ENCODE measurements around the gene THRSP. TPM values are rescaled to one million over a fixed set of nuclear protein-coding genes. Genes with fewer than 3 reads are reported as not detected.

THRSP gene
- total and polyA plus RNA-seq, 2 of the 8 experiments (the other 6 are each of a cell fraction or from before 2014, with no cell fraction given) = 0.11 TPM; not detected in 1

- peaks cover 3 to 11% of the 10 kb centered on the region in 2 experiments for H4K20me1 ChIP-seq (replicated peaks in 1 of 2; ENCODE audit: control insufficient read depth in 1 of 2, insufficient read depth in 2 of 2, low read length in 2 of 2)
- TF ChIP-seq YY1 (IDR thresholded peaks at IDR 0.05; ENCODE audit: low read depth, low read length) (peak; percentile 74; the same call in 1 of the 2 replicates), KDM1A (IDR thresholded peaks at IDR 0.05; ENCODE audit: borderline replicate concordance, low read length) (no peak), SIRT6 (IDR thresholded peaks at IDR 0.05; ENCODE audit: low read length) (no peak), RXRA (IDR thresholded peaks at IDR 0.05; ENCODE audit: insufficient read depth, low read depth, low read length) (no peak), RFX5 (IDR thresholded peaks at IDR 0.05; ENCODE audit: borderline replicate concordance, low read depth, low read length) (no peak), MAX (IDR thresholded peaks at IDR 0.05) (peak; percentile 83; the same call in 1 of the 2 replicates), POLR2AphosphoS5 (IDR thresholded peaks at IDR 0.05; ENCODE audit: low read depth, low read length) (peak; percentile 97), RAD21 (IDR thresholded peaks at IDR 0.05 in 1 of 2, conservative IDR thresholded peaks at IDR 0.05 in 1 of 2; ENCODE audit: low read depth in 2 of 2, low read length in 2 of 2) (no peak), MAFK (IDR thresholded peaks at IDR 0.05; ENCODE audit: low read depth, low read length) (no peak; the same call in 1 of the 2 replicates), SP2 (IDR thresholded peaks at IDR 0.05; ENCODE audit: low read length) (no peak), CHD2 (IDR thresholded peaks at IDR 0.05; ENCODE audit: low read length) (peak; percentile 36; the same call in 1 of the 2 replicates)
These were observed 15.8 kb downstream of the THRSP start, which contains the start of gene NDUFC2 for GRCh38 chr11:78079232-78080083. TSS of gene NDUFC2 (minus strand) at chr11:78079862. CDS start at chr11:78079744, 118 bp downstream.

More at GRCh38 chr11:78079232-78080083, 15.8 kb downstream of the THRSP start, which contains the start of gene NDUFC2:
- Histone ChIP-seq H2AFZ (ENCODE audit: low read length) (peak within 1 kb of the TSS; percentile 75), H3K27ac (ENCODE audit: low read depth, low read length) (peak within 1 kb of the TSS; percentile 82), H3K79me1 (ENCODE audit: low read depth, low read length) (peaks cover 23% of the 10 kb centered on the region), H2BK120ac (replicated peaks; ENCODE audit: low read depth, low read length) (peak within 1 kb of the TSS; percentile 61), H3K56ac (replicated peaks; ENCODE audit: insufficient read length, low read depth, low read length) (peak within 1 kb of the TSS; percentile 87), H4K8ac (ENCODE audit: extremely low read depth, insufficient read depth, low read length) (peak within 1 kb of the TSS; percentile 92), H3K79me2 (ENCODE audit: control insufficient read depth in 1 of 2, insufficient read depth in 2 of 2, low read length in 2 of 2) (peaks cover 20 to 47% of the 10 kb centered on the region in 2 experiments), H3K4me3 (ENCODE audit: extremely low read depth in 1 of 4, insufficient read depth in 2 of 4, low read depth in 3 of 4, low read length in 4 of 4) (peak within 1 kb of the TSS; percentile 84 to 96 (median 92)), H3K4ac (replicated peaks; ENCODE audit: insufficient read length, low read depth, low read length) (peak within 1 kb of the TSS; percentile 8), H2BK12ac (ENCODE audit: low read depth, low read length) (no peak within 1 kb of the TSS), H2AK5ac (ENCODE audit: low read depth, low read length) (no peak within 1 kb of the TSS; the same call in 1 of the 2 replicates), H3K23ac (ENCODE audit: insufficient read length) (no peak within 1 kb of the TSS), H2BK15ac (ENCODE audit: low read length) (0 out of 2 replicates have a peak within 1 kb of the TSS, but pooled peaks have one; percentile 16), H4K5ac (ENCODE audit: insufficient read length, low read depth, low read length) (peak within 1 kb of the TSS; percentile 54), H2BK5ac (ENCODE audit: low read depth, low read length) (peak within 1 kb of the TSS; percentile 11), H3K36me3 (ENCODE audit: control insufficient read depth in 2 of 4, insufficient read depth in 4 of 4, low read length in 3 of 4) (peaks cover 0 to 2% (median 0%) of the 10 kb centered on the region in 4 experiments; a peak in 3 of 8 replicates), H3K9me3 (ENCODE audit: insufficient read depth in 2 of 2, low read depth in 1 of 2, low read length in 1 of 2) (no peaks in the 10 kb centered on the region), H3K18ac (ENCODE audit: extremely low read depth, low read length) (peak within 1 kb of the TSS; percentile 97), H3K4me1 (replicated peaks in 1 of 4; ENCODE audit: control insufficient read depth in 3 of 4, insufficient read depth in 4 of 4, low read length in 3 of 4) (peaks cover 0 to 9% (median 3%) of the 10 kb centered on the region in 4 experiments; a peak in 2 of 7 replicates), H3K9ac (replicated peaks in 1 of 4; ENCODE audit: extremely low read depth in 1 of 4, low read depth in 3 of 4, low read length in 3 of 4) (peak within 1 kb of the TSS; percentile 70 to 91 (median 86)), H3K23me2 (ENCODE audit: low read depth, low read length) (peaks cover 5% of the 10 kb centered on the region; the same call in 1 of the 2 replicates), H2BK20ac (ENCODE audit: low read length) (no peak within 1 kb of the TSS), H3K14ac (ENCODE audit: insufficient read length) (no peak within 1 kb of the TSS), H3K27me3 (replicated peaks in 1 of 4; ENCODE audit: control insufficient read depth in 3 of 4, extremely low read depth in 1 of 4, insufficient read depth in 3 of 4, low read length in 3 of 4) (no peaks in the 10 kb centered on the region), H3K4me2 (ENCODE audit: insufficient read depth in 1 of 2, low read depth in 2 of 2, low read length in 2 of 2) (peak within 1 kb of the TSS; percentile 70 to 99), H4K91ac (replicated peaks; ENCODE audit: insufficient read length, low read length) (peak within 1 kb of the TSS; percentile 47)
- DNase-seq (ENCODE audit: low read depth in 1 of 2, low spot score in 2 of 2) = peak; percentile 27 to 83
- ChIA-PET POLR2A (ENCODE audit: partially characterized antibody) (interaction anchor here (0.7 to 3.6 kb wide), 17 partner anchors 9 to 92 kb away, joined by 3 to 18 read pairs (median 4); partner anchors contain the start of gene ALG8), CTCF (ENCODE audit: partially characterized antibody) (interaction anchor here (0.7 to 2.1 kb wide), 5 partner anchors 10 to 53 kb away, joined by 3 to 5 read pairs (median 3); no protein-coding TSS in a partner anchor)
- WGBS, 2 experiments (ENCODE audit: extremely low coverage in 1 of 2, insufficient coverage in 1 of 2, insufficient read length in 1 of 2, insufficient replicate concordance in 2 of 2, low coverage in 1 of 2, low lambda C conversion rate in 2 of 2, missing lambda C conversion rate in 1 of 2) = 2% methylated on average over 62 of the region's 68 CpGs; no CpG with 5 or more reads in 1 of the 2 experiments
- no peak for FAIRE-seq
